GM19455 (cell line): ENCODE data around the gene SLIRP.
"Not testable (repeated sequence)": the region's sequence is repeated elsewhere in the genome, so short reads cannot be mapped to it uniquely, and the experiment has no call there.

Source experiments
- ATAC-seq: cut with Tn5 transposase; IDR thresholded peaks from one replicate; pipeline ENCODE4 v1.9.1; 2021; ENCODE audit not compliant: unreplicated experiment

The SLIRP gene

DNA sequence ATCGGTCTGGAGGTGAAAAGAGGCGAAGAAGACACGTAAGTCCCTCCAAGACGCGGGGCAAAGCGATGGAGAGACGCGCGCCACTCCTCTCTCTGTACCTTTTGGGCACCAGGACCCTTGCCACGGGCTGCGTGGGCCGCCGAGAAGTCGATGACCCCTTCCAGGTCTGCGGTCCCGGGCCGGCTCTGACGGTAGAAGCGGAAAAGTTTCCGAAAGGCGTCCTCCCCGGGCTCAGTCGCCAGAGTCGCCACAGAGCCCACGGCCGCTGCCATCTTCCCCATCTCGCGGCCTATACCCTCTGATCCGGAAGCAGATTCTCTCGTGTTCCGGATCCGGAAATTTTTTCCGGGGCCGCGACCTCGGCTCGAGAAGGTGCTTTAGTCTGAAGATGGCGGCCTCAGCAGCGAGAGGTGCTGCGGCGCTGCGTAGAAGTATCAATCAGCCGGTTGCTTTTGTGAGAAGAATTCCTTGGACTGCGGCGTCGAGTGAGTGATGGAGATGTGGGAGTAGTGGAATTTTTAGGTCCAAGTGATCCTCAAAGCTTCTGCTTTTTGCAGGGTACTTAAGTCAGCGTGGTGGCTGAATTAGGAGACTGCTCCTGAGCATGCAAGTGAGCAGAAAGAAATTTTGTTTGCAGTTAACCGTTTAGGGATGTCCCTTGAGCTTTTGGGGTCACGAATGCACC is at the start of gene SLIRP, which contains the start of gene ALKBH1:
SLIRP (plus strand) TSS at position 380 of the 685 bp plus-strand sequence; CDS start at position 389, 9 bp downstream.
ALKBH1 (minus strand) TSS at position 300 of the 685 bp plus-strand sequence; CDS start at position 281, 19 bp downstream.
- ATAC-seq: peak; percentile 97

DNA sequence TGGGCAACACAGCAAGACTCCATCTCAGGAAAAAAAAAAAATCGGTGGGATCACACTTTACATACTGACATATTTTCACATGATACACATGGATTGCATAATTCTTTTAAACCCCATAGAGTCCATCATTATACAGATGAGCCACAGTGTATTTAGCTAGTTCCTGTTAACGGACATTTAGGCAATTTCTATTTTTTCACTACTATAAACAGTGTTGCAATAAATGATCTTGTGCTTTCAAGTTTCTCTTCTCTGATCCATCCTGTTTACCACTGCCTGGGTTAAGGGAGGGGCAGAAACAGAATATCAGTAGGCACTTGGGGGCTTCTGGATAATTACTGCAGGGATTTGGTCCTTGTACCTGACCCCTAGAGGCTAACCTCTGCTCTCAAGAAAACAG is 48.1 kb upstream of the SLIRP start:
- no peak for ATAC-seq

DNA sequence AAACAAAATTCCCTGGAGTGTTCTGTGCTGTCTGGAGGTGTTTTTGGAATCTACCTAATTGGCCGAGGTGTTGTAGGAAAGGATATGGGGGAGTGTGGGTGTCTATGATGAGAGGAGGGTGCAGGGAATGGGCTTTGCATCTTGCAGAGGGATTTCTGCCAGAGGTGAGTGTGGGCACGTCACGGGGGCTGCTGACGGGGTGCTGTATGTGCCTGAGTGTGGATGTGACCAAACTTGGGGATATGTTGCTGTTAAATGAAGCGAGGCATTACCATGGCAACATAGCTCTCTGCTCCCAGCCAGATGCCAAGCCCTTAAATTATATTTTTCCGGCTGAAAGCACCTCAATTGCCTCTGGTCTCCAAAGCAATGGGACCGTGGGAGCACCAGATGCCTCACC is 47.1 kb upstream of the SLIRP start:
- ATAC-seq: no peak

DNA sequence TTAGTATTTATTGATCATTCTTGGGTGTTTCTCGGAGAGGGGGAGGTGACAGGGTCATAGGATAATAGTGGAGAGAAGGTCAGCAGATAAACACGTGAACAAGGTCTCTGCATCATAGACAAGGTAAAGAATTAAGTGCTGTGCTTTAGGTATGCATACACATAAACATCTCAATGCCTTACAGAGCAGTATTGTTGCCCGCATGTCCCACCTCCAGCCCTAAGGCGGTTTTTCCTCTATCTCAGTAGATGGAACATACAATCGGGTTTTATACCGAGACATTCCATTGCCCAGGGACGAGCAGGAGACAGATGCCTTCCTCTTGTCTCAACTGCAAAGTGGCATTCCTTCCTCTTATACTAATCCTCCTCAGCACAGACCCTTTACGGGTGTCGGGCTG is 46.3 kb upstream of the SLIRP start:
- not testable (repeated sequence) for ATAC-seq

DNA sequence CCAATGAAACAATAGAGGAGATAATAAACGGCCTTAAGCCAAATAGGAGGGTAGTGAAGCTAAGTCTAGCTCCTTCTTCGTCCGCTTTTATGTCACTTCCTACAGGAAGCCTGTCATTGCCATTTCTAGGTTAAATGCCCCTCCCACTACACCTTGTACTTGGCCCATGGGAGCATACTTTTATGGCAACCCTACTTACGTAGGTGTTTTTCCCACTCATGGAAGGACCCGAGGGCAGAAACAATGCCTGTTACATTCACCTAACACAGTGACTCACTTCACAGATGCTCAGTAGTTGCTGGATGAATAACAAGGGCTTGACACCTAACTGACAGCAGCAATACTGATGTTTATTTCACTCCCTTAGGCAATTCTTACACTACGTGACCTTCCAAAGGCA is 44.6 kb upstream of the SLIRP start:
- ATAC-seq: no peak

DNA sequence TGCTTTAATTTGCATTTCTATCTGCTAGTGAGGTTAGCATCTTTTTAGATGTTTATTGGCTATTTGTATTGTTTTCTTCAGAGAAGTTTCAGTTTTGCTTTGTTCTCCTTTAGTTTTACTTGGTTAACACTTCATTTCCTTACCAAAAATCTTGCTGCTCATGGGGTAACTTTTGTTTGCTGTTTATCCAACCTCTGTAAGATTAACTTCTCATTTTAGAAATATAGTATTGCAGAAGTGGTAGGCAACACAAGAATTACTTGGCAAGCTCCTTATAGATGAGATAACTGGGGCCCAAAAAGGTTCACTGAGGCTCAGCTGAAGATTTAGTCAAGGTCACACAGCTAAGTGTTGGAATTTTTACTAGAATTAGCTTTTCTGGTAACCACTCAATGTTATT is 40.6 kb upstream of the SLIRP start:
- ATAC-seq: no peak

DNA sequence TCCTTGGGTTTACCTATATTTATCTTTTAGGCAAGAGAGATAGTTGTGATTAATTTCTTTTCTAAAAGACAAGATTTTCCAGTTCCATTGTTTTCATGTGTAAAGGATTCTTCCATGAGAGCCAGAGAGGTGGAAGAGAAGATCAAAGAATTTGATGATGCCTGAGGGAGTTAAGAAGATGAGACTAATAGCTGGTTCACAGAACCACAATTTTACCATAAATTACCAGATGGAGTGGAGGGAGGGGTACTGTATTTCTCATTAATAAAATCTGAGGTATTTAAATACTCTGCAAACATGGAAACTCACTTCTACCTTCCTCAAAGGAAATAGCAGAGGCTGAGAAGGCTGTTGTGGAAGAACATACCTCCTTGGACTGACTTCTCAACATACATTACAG is 34.7 kb upstream of the SLIRP start:
- no peak for ATAC-seq

DNA sequence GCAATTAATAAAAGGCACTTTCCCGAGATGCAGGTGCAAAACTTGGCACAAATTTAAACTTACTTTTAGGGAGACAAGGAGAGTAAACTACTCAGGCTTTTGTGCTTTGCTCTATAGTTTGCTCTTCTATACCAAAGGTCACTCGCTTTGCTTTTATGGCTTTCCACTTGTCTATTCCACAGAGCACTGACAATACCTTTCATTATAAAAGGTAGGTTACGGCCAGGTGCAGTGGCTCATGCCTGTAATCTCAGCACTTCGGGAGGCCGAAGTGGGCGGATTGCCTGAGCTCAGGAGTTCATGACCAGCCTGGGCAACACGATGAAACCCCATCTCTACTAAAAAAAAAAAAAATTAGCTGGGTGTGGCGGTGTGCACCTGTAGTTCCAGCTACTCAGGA is 33.0 kb upstream of the SLIRP start:
- no peak for ATAC-seq

DNA sequence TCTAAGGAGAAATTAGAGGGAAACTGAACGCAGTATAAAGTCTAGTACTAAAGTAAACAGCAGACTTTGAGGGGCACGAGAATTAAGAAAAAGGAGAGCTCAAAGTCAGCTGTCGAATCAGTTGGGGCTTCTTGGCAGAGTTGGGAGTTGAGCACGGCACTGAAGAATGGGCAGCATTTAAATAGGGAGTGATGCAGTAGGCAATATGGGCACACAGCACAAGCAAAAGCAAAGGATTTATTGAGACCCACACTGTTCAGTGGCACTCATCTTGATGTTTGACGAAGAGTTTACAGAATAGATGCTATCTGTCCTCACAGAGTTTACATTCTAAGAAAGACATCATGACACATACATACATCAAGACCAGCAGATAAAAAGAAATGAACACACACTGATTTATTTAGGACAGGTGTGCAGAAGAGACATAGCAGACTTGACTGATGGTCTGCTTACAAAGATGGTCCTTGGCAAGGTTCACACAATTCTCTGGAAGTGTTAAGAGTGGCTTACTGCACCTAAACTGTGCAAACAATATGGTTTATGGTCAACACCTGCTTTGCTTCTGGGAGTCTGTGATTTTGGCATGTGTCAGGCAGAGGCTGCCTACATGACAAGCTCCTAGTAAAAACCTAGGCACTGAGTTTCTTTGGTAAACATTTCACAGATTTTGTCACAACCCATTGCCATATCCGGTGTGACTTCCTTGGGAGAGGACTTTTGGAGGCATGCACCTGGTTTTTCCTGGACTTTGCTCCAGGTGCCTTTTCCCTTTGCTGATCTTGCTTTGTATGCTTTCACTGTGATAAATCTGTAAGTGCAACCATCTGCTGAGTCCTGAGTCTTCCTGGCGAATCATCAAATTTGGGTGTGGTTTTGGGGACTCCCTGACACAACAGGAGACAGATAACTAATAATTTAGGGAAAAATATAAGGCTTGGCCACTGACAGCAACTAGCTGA is 26.4 kb upstream of the SLIRP start:
- ATAC-seq: no peak

DNA sequence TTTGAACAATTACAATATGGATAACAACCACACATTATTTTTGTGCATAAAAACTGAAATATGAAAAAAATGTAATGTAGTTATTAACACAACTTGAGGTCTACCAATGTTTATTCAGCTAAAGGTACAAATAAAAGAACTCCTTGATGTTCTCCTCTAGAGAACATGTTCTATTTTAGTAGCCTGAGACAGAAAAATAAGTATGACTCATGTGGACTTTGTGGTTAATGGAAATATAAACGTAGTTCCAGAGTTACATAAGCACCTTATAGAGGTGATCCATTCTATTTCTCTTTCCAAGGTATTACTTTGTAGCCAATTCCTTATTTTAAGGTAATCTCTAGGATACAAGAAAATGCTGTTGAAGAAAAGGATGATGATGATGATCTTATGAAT is 25.7 kb upstream of the SLIRP start:
- ATAC-seq: no peak

DNA sequence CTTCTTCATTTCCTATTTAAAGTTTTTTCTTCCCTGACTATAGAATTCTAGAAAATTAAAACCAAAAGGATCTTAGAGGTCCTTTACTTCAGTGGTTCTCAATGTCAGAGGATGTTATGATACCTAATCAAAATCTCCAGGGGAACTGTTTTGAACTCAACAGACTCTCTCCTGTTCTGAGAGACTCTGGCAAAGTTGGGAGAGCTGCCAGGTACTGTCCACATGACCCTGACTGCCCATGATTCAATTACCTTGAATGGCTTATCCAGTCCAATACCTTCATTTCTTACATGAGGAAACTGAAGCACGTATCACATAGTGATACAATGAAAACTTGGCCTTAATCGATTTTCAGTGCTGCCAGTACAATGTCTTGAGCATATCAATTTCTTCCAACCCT is 16.6 kb upstream of the SLIRP start:
- no peak for ATAC-seq

DNA sequence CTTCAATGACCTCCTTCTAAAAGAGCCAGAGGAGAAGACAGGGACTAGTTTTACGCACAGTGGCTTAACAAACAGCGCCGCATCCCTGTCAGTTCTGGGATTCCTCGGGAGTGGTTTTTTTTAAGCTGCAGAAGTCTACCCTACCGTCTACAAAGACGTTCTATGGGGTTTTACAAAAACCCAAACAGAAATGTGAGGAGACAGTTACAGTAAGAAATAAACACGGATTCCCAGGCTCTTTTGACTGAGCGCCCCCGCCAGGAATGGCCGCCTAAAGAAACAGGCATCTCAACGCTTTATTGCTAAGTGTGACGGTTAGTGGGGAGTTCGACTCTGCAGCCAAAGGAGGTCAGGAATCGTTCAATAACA is 564 bp upstream of the SLIRP start:
- ATAC-seq: peak; percentile 39

DNA sequence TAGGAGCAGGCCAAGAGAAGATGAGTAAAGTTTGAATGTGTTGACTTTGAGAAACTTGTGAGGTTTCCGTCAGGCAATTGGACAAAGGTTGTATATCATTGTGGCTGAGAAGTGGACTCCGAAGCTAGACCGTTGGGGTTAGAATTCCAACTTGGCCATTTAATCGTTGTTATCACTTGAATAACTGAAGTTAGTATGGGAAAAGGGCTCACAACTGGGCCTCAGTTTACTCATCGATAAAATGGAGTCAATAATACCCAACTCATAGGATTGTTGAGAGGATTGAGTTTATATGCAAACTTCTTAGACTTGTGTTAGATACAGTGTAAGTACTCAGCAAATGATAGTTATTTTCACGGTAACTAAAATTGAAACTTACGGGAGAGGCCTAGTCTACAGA is 846 bp downstream of the SLIRP start:
- no peak for ATAC-seq

DNA sequence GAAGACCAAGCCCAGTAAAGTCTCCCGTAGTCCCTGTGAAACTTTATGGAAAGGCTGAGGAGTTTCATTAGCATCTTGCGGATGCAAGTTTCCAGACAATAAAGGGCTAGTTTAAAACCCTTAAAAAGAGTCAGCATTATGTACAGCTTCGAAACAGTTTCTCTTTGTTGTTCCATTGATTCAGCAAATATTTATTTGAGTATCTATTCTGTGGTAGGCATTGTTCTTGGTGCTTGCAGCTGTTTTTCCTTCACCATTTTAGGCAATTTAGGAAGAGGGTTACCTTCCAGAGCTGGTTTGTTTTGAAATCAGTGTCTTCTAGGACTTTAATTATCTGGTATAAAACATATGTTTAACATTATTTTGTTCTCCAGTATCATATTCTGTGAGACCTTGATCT is 1.5 kb downstream of the SLIRP start:
- no peak for ATAC-seq

DNA sequence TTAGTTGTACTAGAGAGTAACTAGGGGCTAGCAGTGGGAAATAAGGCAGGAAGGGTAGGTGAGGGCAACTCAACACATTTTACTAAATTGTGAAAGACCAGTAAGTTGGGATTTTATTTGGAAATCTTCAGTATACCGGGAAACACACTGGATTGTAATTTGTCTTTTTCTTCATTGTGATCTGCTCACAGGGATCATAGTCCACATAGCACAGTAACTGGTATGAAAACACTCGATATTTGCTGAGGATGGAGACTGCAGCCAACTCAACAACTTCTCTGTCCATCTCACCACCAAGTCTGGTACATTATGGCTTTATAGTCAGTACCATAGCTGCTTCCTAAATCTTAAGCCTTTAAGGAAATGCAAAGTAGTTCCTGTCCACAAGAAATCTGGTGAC is 2.5 kb downstream of the SLIRP start:
- ATAC-seq: no peak

DNA sequence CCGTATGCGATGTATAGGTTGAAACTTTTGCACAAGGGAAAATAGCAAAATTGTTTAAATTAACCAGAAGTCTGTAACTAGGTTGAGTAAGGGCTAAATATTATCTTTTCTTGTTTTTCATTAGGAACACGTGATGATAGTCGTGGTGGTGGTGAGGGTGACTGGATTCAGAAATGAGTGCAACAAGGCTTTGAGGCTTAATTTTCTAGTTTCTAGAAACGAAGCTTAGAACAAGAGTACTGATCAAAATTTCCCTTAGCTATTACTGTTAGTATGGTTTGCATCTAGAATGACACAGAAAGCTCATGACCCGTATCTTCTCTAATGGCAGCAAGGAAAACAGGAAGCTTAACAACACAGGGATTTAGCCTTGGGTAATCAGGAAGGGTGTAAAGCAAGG is 7.0 kb downstream of the SLIRP start:
- ATAC-seq: no peak

DNA sequence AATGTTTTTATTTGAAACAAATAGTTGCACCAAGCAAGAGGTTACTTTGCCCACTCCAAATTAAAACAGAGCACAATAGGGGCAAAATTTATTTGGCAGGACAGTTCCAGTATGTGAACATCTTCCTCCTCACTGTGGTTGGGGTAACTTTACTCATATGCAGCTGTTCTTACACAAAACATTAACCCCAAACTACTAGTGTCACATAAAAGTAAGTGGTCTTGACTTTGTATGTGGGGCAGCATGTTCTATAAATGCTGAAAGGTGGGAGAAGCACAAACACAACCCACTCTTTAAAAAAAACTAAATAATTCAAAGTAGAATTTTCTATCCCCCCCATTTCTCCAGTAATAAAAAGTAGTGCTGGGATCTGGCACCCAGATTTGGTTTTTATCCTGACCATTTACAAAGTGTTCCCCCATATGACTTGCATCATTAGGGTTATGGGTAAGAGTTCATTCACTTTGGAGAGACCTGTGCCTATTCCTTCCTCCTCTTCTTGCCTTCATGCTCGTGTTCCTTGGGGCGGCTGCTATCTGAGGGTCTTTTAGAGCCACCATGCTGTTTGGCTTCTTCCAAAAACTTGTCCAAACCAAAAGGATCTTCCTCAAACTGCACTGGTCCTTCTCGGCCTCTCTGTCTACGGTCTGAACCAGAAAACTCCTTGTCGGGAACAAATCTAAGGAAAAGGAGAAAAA is 9.9 kb downstream of the SLIRP start:
- no peak for ATAC-seq

DNA sequence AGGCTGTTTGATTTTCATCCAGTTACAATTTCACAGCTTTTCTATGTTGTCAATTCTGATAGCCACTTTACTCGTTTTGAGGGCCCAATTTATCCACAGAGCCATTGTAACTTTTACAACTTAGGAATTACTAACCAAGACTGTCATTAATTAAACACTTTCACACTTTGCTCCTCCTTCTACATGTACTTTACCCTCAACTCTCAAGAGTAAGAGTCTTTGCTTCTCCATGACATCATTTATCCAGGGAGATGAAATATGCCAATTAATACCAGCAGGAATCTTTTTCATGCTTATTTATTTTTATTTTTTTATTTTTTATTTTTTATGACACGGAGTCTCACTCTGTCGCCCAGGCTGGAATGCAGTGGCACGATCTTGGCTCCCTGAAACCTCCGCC is 13.5 kb downstream of the SLIRP start:
- no peak for ATAC-seq

DNA sequence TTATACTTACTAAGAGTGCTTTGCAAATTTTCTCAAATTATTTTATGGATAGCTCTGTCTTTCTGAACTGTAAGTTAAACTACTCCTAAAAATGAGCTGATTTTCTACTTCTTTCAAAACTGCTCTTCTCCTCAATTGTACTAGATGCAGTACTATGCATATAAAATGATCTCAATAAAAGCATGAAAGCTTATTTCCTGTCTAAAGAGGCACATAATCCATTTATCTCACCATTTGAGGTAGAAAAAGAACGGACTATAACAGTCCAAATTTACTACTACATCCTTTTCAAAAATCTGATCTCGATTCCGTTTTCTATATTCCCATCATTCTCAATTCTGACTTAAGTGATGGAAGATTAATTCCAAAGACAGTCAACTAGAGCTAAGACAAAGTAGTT is 14.4 kb downstream of the SLIRP start:
- ATAC-seq: no peak

DNA sequence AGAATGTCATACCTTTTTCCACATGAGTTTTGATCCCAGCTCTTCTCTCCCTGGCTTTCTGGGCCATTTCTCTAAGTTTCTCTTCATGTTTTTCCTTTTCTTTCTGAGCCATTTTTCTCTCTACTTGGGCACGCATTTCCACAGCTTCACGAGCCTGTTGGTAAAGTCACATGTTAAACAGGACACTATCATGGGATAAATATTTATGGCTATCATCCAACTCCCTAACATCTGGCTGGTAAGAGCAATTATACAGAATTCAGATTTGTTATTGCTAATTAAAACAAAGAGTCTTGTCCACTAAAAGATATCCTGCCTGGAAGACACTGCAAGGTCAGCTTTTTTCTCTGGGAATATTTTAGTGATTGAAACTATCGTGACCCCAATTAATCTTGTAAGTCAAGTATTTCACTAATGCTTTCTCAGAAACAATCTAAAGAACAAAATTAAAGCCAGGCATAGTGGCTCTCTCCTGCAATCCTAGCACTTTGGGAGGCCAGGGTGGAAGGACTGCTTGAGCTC is 23.1 kb downstream of the SLIRP start:
- no peak for ATAC-seq

DNA sequence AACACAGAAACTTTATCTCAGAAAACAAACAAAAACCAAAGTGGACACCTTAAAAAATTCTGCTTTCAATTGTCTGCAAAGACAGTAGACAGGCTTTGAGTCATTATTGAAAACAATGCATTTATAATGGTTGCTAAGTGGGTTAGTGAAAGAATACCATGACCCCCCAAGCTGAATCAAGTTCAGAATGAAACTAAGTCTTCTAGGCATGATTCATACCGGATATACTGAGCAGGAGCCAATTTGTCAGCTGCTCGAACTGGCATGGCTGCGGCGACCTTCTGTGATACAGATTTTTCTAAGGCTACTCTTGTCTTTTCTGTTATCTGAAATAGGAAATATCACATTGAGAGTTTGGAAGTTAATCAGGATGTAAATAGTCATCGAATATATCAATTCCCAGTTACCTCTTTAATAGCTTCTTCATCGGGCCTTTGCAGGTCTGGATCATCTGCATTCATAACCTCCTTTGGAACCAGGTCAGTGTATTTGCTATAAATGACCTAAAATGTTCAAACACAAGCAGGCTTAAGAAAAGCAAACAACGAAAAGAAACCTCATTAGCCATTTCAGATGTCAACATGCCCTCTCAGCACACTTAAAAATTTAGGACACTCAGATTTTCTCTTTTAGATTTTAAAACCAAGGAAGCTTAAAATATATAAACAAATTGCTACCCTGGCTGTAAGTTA is 30.8 kb downstream of the SLIRP start:
- ATAC-seq: no peak
